IMR-90 (cell line): ENCODE results near the gene SPATA32. TPM values are rescaled to one million over a fixed set of nuclear protein-coding genes. Genes with fewer than 3 reads are reported as not detected.

Experiments
- ATAC-seq: fragments of 200-7000 bp; cut with Tn5 transposase; 2 replicates; pipeline ENCODE4 v1.9.1; 2020; ENCODE audit warnings: low read depth, mild to moderate bottlenecking, moderate library complexity
- BruUV-seq: library from RNA; stranded (reverse); fragments of 400-500 nt; replicated peaks from 2 replicates; lab custom pipeline; 2021; lab: Mats Ljungman, UMichigan
- CTCF ChIA-PET: fragments of 300-600 bp; formaldehyde crosslinking; extraction: SDS; loops from one replicate; lab custom pipeline; 2021; ENCODE audit warnings: antibody characterized with exemption; lab: Yijun Ruan, JAX
- POLR2A ChIA-PET: fragments of 300-600 bp; sonication (Branson Sonifier 250); formaldehyde crosslinking; loops from one replicate; lab custom pipeline; 2022; ENCODE audit warnings: antibody characterized with exemption; ENCODE audit not compliant: unreplicated experiment; lab: Charles Lee
- DNase-seq: peaks from one replicate; pipeline ENCODE4 v3.0.0; 2013
- H2AFZ ChIP-seq: replicated peaks from 2 replicates; pipeline ENCODE3; 2013; ENCODE audit warnings: low read length, mild to moderate bottlenecking; ENCODE audit not compliant: poor library complexity
- H2AK5ac ChIP-seq: 2 replicates; pipeline ENCODE4 v1.6.1; 2013; ENCODE audit warnings: low read depth, low read length, inconsistent platforms
- H2AK9ac ChIP-seq: replicated peaks from 2 replicates; pipeline ENCODE3; 2013; ENCODE audit warnings: mild to moderate bottlenecking, low read depth, low read length, moderate library complexity; ENCODE audit not compliant: poor library complexity
- H2BK120ac ChIP-seq: 2 replicates; pipeline ENCODE4 v1.6.1; 2013; ENCODE audit warnings: low read depth, low read length, inconsistent platforms
- H2BK15ac ChIP-seq: 3 replicates; pipeline ENCODE4 v1.6.1; 2013; ENCODE audit warnings: low read depth, low read length, inconsistent platforms
- H2BK20ac ChIP-seq: 2 replicates; pipeline ENCODE4 v1.6.1; 2013; ENCODE audit warnings: low read depth, mild to moderate bottlenecking, inconsistent platforms, low read length, moderate library complexity
- H2BK5ac ChIP-seq: 2 replicates; pipeline ENCODE4 v1.6.1; 2013; ENCODE audit warnings: mild to moderate bottlenecking, low read depth, low read length, inconsistent platforms; ENCODE audit not compliant: poor library complexity, severe bottlenecking
- H3K14ac ChIP-seq: replicated peaks from 2 replicates; pipeline ENCODE4 v1.6.1; 2013; ENCODE audit warnings: low read depth, low read length, inconsistent platforms
- H3K18ac ChIP-seq: 2 replicates; pipeline ENCODE4 v1.6.1; 2013; ENCODE audit warnings: low read depth, low read length, control low read depth
- H3K23ac ChIP-seq: 2 replicates; pipeline ENCODE4 v1.6.1; 2013; ENCODE audit warnings: low read depth, low read length, inconsistent platforms
- H3K27ac ChIP-seq: 2 replicates; pipeline ENCODE4 v1.5.1; 2013; ENCODE audit warnings: mild to moderate bottlenecking, control low read depth, low read length; ENCODE audit not compliant: insufficient read depth
- H3K27me3 ChIP-seq: 2 replicates; pipeline ENCODE4 v1.6.1; 2013; ENCODE audit warnings: low read length; ENCODE audit not compliant: control insufficient read depth, insufficient read depth
- H3K36me3 ChIP-seq: 2 replicates; pipeline ENCODE4 v1.6.1; 2013; ENCODE audit warnings: low read length, mixed read lengths; ENCODE audit not compliant: control insufficient read depth, insufficient read depth
- H3K4ac ChIP-seq: 2 replicates; pipeline ENCODE4 v1.6.1; 2013; ENCODE audit warnings: low read depth, low read length, inconsistent platforms
- H3K4me1 ChIP-seq: 2 replicates; pipeline ENCODE4 v1.6.1; 2013; ENCODE audit warnings: low read length, mixed read lengths; ENCODE audit not compliant: control insufficient read depth, insufficient read depth
- H3K4me2 ChIP-seq: 2 replicates; pipeline ENCODE4 v1.6.1; 2013; ENCODE audit warnings: low read depth, mild to moderate bottlenecking, control low read depth, low read length, moderate library complexity
- H3K4me3 ChIP-seq: 2 replicates; pipeline ENCODE4 v1.5.1; 2013; ENCODE audit warnings: low read depth, mild to moderate bottlenecking, control low read depth, low read length, moderate library complexity; ENCODE audit not compliant: insufficient read depth
- H3K56ac ChIP-seq: 2 replicates; pipeline ENCODE4 v1.6.1; 2013; ENCODE audit warnings: low read length, inconsistent platforms; ENCODE audit not compliant: insufficient read depth; ENCODE audit errors: extremely low read depth
- H3K79me1 ChIP-seq, 2 experiments: 2 replicates each; pipeline ENCODE4 v1.6.1; 2013; ENCODE audit warnings: low read length in 2 of 2, inconsistent platforms in 1 of 2, low read depth in 1 of 2
- H3K9ac ChIP-seq: 2 replicates; pipeline ENCODE4 v1.6.1; 2013; ENCODE audit warnings: low read depth, low read length, control low read depth
- H3K9me1 ChIP-seq: 2 replicates; pipeline ENCODE4 v1.6.1; 2013; ENCODE audit warnings: low read length, inconsistent platforms; ENCODE audit not compliant: insufficient read depth
- H3K9me3 ChIP-seq: 2 replicates; pipeline ENCODE4 v1.6.1; 2013; ENCODE audit warnings: low read length; ENCODE audit not compliant: control insufficient read depth, insufficient read depth
- H4K20me1 ChIP-seq: 2 replicates; pipeline ENCODE4 v1.6.1; 2013; ENCODE audit warnings: low read length, inconsistent platforms; ENCODE audit not compliant: insufficient read depth
- H4K5ac ChIP-seq: 2 replicates; pipeline ENCODE4 v1.6.1; 2013; ENCODE audit warnings: mild to moderate bottlenecking, low read depth, low read length, control low read depth
- H4K8ac ChIP-seq, 2 experiments: 2 replicates each; pipeline ENCODE4 v1.6.1; 2013; ENCODE audit warnings: low read depth in 2 of 2, low read length in 2 of 2, control low read depth in 1 of 2, inconsistent platforms in 1 of 2
- H4K91ac ChIP-seq: 2 replicates; pipeline ENCODE4 v1.6.1; 2013; ENCODE audit warnings: low read depth, low read length, inconsistent platforms; ENCODE audit not compliant: insufficient read depth
- CHD1 ChIP-seq: IDR thresholded peaks from 2 replicates; pipeline ENCODE4 v1.6.1; 2012; ENCODE audit warnings: low read depth, low read length, improper control_type of control experiment
- CTCF ChIP-seq: conservative IDR thresholded peaks from 2 replicates; pipeline ENCODE4 v1.5.1; 2012; ENCODE audit warnings: mild to moderate bottlenecking, low read depth, low read length, improper control_type of control experiment
- ELK1 ChIP-seq: fragments of 150-350 bp; IDR thresholded peaks from 2 replicates; pipeline ENCODE4 v1.6.1; 2016; ENCODE audit warnings: low read depth, mild to moderate bottlenecking, low read length, moderate library complexity, borderline replicate concordance
- FOS ChIP-seq: fragments of 150-350 bp; IDR thresholded peaks from 2 replicates; pipeline ENCODE4 v1.6.1; 2016; ENCODE audit warnings: low read depth, low read length
- MAFK ChIP-seq: IDR thresholded peaks from 2 replicates; pipeline ENCODE4 v1.6.1; 2012; ENCODE audit warnings: low read depth, low read length, improper control_type of control experiment
- MAZ ChIP-seq: IDR thresholded peaks from 2 replicates; pipeline ENCODE4 v1.6.1; 2012; ENCODE audit warnings: low read depth, mild to moderate bottlenecking, low read length, improper control_type of control experiment, moderate library complexity, borderline replicate concordance
- MXI1 ChIP-seq: IDR thresholded peaks from 2 replicates; pipeline ENCODE4 v1.6.1; 2012; ENCODE audit warnings: low read depth, mild to moderate bottlenecking, low read length, moderate library complexity, borderline replicate concordance
- NFE2L2 ChIP-seq: fragments of 150-350 bp; IDR thresholded peaks from 2 replicates; pipeline ENCODE4 v1.6.1; 2016; ENCODE audit warnings: low read depth, mild to moderate bottlenecking, low read length
- RAD21 ChIP-seq: IDR thresholded peaks from 2 replicates; pipeline ENCODE4 v1.6.1; 2012; ENCODE audit warnings: low read length, improper control_type of control experiment
- RCOR1 ChIP-seq: IDR thresholded peaks from 2 replicates; pipeline ENCODE4 v1.6.1; 2012; ENCODE audit warnings: mild to moderate bottlenecking, low read length, improper control_type of control experiment; ENCODE audit not compliant: insufficient replicate concordance
- SMC3 ChIP-seq: fragments of 150-350 bp; IDR thresholded peaks from 2 replicates; pipeline ENCODE4 v1.6.1; 2016; ENCODE audit warnings: low read depth, mild to moderate bottlenecking, antibody characterized with exemption, low read length, moderate library complexity
- USF2 ChIP-seq: fragments of 150-350 bp; IDR thresholded peaks from 2 replicates; pipeline ENCODE4 v1.6.1; 2017; ENCODE audit warnings: mild to moderate bottlenecking, antibody characterized with exemption, low read length, low read depth
- WGBS, 2 experiments: methylation state at CpG; one replicate each; pipeline versions ENCODE4 v1.1.5 to v1.1.7; 2013; ENCODE audit warnings: missing lambda C conversion rate in 2 of 2; ENCODE audit not compliant: insufficient read length in 1 of 2; ENCODE audit errors: extremely low coverage in 2 of 2; 5-methylcytosine and 5-hydroxymethylcytosine counted together
- dilution Hi-C: fragments of 300-500 bp; cut with HindIII; formaldehyde crosslinking; loops from one replicate; pipeline ENCODE4 v1.14.3; 2018; ENCODE audit warnings: low sequenced_read_pairs; ENCODE audit not compliant: unreplicated experiment
- in situ Hi-C: fragments of 300-500 bp; cut with MboI; formaldehyde crosslinking; loops from 3 replicates; pipeline ENCODE4 v1.14.3; 2019; ENCODE audit warnings: low sequenced_read_pairs, inconsistent platforms, mixed read lengths
- intact Hi-C: fragments of 100-400 bp; cut with micrococcal nuclease; formaldehyde crosslinking; loops from 2 replicates; pipeline ENCODE4 v1.10.0; 2022
- polyA plus RNA-seq, 3 experiments: library from polyadenylated mRNA; depleted of rRNA; stranded (reverse); fragments of >200 nt; gene quantifications; 2 replicates each; pipeline ENCODE4 v1.2.3, GENCODE V29; 2012; ENCODE audit warnings: low replicate concordance in 1 of 3
- total RNA-seq: library from RNA; depleted of rRNA; stranded (reverse); fragments of >200 nt; gene quantifications from 2 replicates; pipeline ENCODE4 v1.2.3, GENCODE V29; 2012

Gene SPATA32
- total and polyA plus RNA-seq, 2 of the 4 experiments (the other 2 are of a cell fraction) = 0.18 TPM; not detected in 1

GRCh38 chr17:45308840-45309239 is 46.9 kb upstream of the SPATA32 start:
- Histone ChIP-seq H3K9me3 (no peaks in the 10 kb centered on the region), H3K27me3 (no peaks in the 10 kb centered on the region), H3K4me3 (no peak overlapping the region), H4K91ac (no peak overlapping the region), H2BK20ac (no peak overlapping the region), H3K36me3 (peaks cover 8% of the 10 kb centered on the region), H4K20me1 (peaks cover 73% of the 10 kb centered on the region), H3K79me1 (peaks cover 45 to 89% of the 10 kb centered on the region in 2 experiments), H4K5ac (no peak overlapping the region), H2AK5ac (0 out of 2 replicates have a peak overlapping the region, but pooled peaks have one; percentile 4), H2AK9ac (no peak overlapping the region), H4K8ac (no peak overlapping the region), H3K14ac (no peak overlapping the region), H2BK120ac (no peak overlapping the region), H3K18ac (no peak overlapping the region), H3K9ac (no peak overlapping the region), H2AFZ (no peak overlapping the region), H3K4me2 (no peak overlapping the region), H3K4me1 (peaks cover 45% of the 10 kb centered on the region), H3K4ac (no peak overlapping the region), H2BK15ac (no peak overlapping the region), H2BK5ac (no peak overlapping the region), H3K27ac (no peak overlapping the region), H3K23ac (no peak overlapping the region), H3K9me1 (peaks cover 44% of the 10 kb centered on the region), H3K56ac (no peak overlapping the region)
- in situ Hi-C loops (no loop called here), intact Hi-C loops (no loop called here), dilution Hi-C loops (no loop called here)
- CTCF ChIA-PET = no interaction called here
- TF ChIP-seq FOS (no peak), SMC3 (no peak), MXI1 (no peak), NFE2L2 (no peak), USF2 (no peak), ELK1 (no peak), RAD21 (no peak), CTCF (no peak), MAZ (no peak), RCOR1 (no peak), MAFK (no peak), CHD1 (no peak)
- 100% methylated on average over 1 of the region's 5 CpGs; no CpG with 5 or more reads in 1 of the 2 experiments for WGBS, 2 experiments
- POLR2A ChIA-PET = interaction anchor here (0.8 kb wide), 1 partner anchor 8 kb away, joined by 3 read pairs; the partner anchor contains the start of gene MAP3K14
- ATAC-seq (no peak), DNase-seq (no peak)
- BruUV-seq = no TSS peak
